ENCODE measurements around the gene BARX1.

The BARX1 gene

DNA sequence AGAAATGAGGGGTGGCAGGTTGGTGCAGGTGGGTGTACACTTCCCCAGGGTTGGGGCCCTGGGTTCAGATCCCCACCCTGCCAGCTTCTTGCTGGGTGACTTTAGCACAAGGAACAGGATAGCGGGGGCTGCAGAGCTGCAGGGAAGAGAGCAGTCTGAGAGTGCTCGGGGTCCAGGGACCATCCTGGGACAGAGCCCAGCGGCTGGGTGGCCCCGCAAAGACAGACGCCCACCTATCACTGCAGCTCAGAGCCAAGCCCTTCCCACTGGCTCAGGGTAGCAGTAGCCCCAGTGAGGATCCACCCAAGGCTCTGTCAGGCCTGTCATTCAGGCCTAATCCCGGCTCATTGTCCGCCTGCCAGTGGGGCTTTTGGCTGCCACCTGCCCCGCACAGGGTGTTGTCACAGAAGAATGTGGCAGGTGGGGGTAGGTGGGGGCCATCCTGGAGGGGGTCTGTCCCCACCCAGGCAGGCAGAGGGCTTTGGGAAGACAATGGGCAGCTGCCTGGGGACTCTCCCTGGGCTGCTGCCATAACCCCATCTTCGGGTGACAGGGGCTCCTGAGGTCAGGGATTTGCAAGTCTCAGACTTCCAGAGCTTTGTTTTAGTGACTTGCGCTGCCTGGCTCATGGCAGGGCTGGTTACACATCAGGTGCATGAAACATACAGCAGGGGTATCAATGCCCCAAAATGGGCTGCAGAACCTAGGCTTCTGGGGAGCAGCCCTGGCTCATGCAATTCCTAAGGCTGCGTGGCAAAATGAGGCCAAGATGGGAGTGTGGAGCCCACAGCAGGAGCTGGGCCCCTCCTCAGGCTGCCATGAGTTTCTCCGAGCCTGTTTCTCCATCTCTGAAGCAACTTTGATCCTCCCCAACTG is 52.1 kb downstream of the BARX1 start:
- no peak overlapping the region for H3K4me3 ChIP-seq (ENCODE audit: low read depth, low read length)

DNA sequence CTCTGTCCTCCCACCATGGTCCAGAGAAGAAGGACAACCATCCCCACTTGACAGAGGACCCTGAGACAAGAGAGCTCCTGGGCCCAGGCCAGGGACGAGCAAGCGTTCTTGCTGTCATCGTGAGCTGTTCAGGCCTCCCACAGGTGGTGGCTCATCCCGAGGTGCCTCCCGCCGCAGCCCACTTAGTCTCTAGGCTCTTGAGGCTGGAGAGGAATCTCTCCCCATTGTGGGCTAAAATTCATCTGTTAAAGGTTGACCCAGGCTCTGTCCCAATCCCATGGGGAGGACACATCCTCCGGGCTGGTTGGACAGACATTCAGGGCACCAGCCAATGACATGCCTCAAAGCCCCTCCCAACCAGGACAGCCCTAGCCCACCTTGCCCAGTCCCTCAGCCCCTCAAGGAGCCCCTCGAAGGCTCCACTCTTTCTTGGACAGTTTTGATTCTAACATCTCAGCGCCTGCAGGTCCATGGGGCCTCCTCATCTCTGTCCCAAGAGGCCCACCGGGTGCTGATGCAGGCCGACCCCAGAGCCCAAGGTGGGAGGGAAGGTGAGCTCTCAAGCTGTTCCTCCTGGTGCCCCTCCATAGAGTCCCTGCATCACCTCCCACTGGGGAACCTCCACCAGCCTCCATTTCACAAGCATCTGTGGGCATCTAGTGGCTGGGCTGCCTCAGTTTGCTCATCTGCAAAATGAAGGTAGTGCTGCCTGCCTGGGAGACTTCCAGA is 52.9 kb downstream of the BARX1 start:
- H3K4me3 ChIP-seq (ENCODE audit: low read depth, low read length) = no peak overlapping the region

Measured in iPS-11a (cell line).